GM19438 (cell line): Measurements from ENCODE around the gene AP3D1.
"Not testable (repeated sequence)": the region's sequence is repeated elsewhere in the genome, so short reads cannot be mapped to it uniquely, and the experiment has no call there.

Experiments
- ATAC-seq: cut with Tn5 transposase; IDR thresholded peaks from one replicate; pipeline ENCODE4 v1.9.1; 2021; ENCODE audit warnings: low read depth; ENCODE audit not compliant: unreplicated experiment

The AP3D1 gene

DNA sequence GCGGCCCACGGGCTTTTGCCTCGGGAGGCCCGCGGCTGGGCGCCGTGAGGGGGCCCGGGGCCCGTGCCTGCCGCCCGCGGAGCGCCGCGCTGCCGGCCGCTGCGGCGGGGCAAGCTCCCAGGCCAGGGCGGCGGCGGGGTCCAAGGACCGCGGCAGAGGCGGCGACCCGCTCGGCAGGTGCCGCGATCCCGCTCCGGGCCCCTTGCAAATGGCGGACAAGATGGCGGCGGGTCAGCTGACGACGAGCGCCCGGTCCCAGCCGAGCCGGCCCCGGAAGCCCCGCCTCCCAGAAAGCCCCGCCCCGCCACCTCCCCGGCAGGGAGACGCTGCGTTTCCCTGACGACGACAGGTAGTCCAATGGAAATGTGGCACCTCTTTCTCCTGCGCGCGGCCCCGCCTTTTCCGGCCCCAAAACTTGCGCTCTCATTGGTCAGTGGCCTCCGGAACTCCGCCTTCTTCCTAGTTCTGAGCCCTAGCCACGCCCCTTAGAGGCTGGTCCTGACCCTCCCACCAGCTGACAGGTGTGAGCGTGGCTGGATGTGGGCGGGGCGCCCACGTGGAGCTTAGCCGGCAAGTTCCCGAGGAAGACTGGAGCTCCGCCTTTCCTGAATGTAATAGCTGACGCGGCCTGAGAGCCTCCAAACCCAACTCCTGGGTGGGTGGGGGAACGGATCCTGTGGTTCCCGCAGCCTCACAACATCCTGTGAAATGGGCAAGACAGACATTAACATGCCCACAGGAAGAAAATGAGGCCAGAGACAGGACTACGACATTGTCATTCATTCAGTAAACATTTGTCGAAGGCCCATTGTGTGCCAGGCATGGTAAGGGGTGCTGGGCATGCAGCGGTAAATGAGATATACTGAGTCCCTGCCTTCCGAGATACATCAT is at the start of gene AP3D1:
Gene AP3D1 (minus strand): TSS at position 228 of the 891 bp plus-strand sequence. CDS start 232 bp downstream, outside the sequence.
- peak; percentile 83 for ATAC-seq

DNA sequence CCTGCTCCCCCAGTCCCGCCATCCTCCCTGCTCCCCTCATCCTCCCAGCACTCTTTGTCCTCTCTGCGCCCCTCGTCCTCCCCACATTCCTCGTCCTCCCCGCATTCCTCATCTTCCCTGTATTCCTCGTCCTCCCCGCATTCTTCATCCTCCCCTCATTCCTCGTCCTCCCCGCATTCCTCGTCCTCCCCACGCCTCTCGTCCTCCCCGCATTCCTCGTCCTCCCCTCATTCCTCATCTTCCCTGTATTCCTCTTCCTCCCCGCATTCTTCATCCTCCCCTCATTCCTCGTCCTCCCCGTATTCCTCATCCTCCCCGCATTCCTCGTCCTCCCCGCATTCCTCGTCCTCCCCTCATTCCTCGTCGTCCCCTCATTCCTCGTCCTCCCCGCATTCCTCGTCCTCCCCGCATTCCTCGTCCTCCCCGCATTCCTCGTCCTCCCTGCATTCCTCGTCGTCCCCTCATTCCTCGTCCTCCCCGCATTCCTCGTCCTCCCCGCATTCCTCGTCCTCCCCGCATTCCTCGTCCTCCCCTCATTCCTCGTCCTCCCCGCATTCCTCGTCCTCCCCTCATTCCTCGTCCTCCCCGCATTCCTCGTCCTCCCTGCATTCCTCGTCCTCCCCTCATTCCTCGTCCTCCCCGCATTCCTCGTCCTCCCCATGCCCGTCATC is 49.4 kb upstream of the AP3D1 start:
- not testable (repeated sequence) for ATAC-seq

DNA sequence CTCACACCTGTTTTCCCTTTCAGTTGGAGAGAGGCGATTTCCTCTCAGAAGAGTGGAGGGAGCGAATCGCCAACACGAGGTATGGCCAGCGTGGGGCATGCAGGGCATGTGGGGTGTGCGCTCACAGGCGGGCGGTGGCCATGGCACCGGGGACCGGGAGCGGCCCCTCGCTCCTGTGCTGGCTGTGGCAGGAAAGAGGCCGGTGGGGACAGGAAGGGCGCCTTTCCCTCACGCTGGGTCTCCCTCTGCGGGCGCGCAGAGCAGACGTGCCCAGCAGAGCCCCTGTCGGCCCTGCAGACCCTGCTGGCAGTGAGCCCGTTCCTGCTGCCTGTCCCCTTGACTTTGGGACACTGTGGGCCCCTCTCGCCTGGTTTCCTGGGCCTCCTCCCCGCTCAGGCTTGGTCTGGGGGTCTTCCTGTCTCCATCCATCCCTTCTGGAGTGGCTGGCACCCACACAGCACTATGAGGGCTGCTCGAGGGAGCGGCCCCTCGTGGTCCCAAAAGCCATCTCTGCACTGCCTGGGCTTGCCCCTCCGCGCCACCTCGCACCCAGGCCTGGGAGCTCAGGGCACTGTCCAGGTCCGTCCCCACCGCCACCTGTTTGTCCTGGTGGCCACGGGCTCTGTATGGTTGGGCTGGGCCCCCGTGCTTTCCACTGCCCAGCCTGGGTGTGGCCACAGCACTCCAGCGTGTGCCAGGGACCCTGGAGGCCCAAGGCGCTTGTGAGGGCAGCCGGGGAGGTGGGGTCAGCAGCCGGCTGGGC is 48.7 kb upstream of the AP3D1 start:
- ATAC-seq: no peak

DNA sequence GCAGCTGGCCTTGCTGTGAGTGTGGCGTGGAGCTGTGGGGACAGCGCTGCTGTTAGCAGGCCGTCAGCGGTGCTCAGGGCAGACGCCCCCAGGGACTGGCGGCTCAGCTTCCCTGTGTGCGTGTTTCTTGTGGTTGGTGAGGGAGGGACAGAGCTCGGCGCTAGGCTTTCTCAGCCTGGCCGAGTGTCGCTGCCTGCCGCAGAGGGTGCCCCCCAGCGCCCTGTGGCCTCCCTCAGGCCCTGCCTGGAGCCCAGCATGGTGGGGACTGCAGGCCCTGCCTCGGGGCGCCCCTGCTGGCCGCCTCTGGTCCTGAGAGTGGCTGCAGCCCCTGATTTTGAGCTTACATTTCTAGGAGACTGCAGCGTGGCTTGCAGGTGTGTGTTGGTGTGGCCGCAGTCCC is 47.8 kb upstream of the AP3D1 start:
- no peak for ATAC-seq

DNA sequence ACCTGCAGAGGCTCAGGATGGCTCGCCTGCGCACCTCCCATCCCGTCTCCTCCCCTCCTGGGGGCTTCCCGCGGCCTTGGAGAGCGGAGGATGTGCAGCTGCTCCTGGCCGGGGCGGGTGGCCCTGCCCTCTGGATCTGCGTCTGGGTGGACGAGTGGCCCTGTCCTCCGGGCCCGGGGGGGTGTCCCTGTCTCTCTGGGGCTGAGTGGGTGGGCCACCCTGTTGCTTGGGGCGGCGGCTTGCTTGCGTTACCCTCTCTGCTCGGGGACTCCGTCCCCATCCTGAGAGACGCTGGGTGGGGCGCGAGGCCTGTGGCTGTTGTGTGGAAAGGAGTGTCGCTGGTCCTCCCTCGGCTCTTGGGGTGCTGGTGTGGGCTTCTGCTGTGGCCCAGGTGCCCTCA is 47.0 kb upstream of the AP3D1 start:
- ATAC-seq: no peak

DNA sequence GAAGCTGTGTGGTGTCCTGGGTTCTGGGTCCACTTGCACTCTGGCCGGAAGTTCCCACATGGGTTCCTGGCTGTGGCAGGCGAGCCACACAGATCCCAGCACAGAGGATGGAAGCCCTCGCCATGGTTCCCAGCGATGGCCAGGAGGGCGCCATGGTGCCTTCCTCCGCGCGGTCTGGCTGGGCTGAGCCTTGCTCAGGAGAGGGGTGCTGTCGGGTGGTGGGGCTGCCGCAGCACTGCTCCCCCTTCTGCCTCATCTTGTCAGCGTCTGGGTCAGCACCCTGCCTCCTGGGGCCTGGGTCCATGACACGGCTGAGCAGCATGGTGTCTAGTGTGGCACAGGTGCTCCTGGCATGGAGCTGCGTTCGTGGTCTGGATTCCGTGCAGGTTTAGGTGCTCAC is 45.9 kb upstream of the AP3D1 start:
- no peak for ATAC-seq

DNA sequence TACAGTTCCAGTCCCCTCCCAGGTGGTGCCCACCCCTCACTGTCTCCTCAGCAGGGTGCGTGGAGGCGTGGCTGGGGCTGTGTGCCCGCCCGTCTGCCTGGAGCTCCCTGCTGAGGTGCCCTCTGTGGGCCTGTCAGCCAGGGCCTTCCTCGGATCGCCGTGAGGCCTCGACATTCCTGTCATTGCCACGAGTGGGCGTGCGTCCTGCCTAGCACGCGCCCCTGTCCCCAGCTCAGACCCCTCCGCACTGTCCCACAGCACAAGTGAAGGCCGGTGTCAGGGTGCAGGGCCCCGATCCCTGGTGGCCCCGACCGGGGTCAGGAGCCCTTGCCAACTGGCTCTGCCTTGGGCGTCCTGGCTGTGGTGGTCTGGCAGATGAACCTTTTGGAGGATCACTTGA is 44.5 kb upstream of the AP3D1 start:
- ATAC-seq: no peak

DNA sequence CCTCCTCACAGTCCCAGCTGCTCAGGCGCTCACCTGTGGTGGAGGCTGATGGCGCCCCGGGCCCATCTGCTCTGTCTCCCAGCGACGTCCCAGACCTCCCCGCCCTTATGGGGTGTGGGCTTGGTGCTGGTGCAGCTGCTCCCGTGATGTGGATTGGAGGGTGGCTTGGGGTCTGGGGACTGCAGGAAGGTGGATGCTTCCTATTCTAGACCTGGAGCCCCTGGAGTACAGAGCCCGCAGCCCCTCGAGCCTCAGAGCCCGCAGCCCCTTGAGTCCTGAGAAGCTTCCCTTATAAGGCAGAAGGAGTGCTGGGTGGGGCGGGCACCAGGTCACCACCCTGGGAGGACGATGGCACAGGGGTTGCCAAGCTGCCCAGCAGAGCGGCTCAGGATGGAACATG is 44.0 kb upstream of the AP3D1 start:
- ATAC-seq: no peak

DNA sequence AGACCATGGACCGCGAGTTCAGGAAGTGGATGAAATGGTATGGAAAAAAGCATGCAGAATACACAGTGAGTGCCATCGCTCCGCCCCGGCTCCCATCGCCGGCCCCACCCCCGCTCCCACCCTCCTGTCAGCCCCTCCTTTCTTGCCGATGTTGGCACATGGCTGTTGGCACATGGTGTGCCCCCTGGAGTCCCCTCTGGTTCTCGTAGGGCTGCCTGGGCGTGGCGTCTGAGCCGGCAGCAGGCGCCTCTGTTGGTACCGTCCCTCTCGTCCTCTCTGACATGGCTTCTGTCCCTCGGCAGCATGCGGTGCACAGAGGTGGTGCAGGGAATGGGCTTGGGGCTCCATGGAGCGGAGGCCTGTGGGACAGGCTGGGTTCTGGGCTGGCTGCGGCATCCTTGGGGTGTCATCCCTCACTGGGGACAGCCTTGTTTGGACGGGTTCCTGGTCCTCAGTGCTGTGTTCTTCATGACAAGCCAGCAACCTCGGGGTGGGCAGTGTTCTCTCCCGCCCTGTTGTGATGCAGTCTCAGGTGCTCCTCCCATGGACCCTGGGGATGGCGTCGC is 43.2 kb upstream of the AP3D1 start:
- ATAC-seq: no peak

DNA sequence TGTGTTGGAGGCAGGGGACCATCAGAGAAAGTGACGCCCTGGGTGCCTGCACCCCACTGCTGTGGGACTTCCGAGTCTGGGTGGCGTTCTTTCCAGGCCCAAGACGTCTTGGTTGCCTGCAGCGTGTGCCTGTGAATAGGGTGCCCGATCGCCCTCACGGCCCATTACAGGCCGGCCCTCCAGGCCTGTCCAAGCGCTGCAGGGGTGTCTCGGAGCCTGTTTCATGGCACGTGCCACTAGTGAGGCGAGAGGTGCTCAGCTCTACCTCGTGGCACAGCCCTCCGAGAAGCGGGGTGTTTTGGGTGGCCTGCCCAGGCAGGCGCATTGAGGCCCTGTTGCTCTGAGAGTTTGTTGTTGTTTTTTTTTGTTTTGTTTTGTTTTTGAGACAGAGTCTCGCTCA is 42.4 kb upstream of the AP3D1 start:
- ATAC-seq: no peak

DNA sequence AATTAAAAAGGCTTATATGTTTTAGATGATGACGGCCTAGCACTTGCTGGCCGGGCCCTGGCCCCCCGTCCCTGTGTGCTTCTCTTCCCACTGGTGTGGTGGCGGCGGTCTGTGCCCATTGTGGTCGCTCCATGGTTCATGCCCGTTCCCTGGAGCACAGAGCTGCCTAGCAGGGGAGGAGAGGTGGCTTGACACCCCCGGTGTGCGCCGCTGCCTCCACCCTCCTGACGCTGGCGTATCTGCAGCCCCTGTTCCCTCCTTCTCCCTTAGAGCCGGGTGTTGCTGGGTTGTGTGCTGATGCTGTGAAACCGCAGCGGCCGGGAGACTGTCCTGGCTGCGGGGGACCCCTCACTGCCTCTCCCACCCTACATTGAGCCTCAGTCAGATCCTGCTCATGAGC is 41.5 kb upstream of the AP3D1 start:
- ATAC-seq: no peak

DNA sequence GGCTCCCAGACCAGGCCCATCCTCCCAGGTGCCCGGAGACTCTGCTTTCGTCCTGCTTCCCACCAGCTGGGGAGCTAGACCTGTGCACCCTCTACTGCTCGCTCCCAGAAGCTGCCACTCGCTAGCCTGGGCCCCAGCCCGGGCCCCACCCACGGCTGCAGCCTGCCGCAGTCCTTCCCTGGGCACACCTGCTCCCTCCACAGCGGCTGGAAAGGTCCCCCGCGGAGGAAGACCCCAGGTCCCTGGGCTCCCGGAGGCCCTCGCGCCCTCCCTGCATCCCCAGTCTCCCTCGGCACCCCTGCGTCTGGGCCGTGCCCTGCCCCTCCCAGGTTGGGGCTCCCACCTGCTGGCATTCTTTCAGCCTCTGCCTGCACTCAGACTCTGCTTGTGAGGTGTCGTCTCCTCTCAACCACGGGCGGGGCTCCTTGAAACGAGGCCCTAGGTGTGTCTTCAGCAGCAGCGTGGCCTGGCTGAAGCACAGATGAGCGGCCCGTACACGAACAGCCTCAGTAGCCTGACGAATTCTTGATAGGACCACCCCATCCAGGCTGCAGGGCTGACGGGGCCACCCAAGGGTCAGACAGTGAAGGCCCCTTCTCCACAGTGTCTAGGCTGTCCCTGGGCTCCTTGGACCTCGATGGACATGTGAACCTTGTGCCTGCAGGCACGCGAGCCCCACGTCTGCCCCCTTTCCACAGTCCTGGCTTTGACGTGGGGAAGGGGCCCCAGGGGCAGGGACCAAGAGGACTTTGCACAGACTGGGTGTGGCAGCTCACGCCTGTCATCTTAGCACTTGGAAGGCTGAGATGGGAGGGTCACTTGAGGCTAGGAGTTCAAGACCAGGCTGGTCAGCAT is 40.3 kb upstream of the AP3D1 start:
- no peak for ATAC-seq

DNA sequence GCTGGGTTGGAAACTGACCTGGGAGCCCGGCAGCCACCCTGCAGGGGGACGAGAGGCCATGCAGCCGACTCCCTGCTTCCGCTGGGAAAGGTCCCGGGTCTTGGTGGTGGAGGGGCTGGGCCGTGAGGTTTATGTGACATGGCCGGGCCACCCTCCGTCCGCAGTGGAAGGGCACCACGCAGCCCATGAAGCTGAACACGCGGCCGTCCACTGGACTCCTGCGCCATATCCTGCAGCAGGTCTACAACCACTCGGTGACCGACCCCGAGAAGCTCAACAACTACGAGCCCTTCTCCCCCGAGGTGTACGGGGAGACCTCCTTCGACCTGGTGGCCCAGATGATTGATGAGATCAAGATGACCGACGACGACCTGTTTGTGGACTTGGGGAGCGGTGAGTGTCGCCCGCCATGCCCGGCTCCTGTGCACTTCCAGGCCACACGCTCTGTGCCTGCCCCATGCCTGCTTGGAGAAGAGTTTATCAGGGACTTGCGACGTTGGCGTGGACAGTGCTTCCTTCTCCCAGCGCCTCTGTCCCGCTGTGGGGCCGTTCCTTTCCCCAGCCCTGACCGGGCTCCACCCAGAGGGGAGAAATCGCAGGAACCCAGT is 39.6 kb upstream of the AP3D1 start:
- no peak for ATAC-seq

DNA sequence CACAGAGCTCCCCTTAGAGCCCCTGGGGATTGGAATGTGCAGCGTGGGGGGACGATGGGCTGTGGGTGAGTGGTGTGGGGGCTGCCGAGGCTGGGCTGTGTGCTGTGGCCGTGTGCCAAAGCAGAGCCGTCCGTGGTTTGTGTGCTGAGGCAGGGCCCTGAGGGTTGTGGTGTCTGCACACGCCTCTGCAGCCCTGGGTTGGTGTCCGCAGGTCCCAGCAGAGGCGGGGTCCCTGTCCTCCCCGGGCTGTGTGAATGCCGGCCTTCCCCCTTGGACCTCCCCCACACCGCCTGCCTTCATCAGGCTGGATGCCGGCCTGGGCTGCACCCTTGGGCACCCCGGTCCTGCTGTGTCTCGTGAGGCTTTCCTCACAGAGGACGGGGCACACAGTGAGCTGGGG is 38.5 kb upstream of the AP3D1 start:
- no peak for ATAC-seq

DNA sequence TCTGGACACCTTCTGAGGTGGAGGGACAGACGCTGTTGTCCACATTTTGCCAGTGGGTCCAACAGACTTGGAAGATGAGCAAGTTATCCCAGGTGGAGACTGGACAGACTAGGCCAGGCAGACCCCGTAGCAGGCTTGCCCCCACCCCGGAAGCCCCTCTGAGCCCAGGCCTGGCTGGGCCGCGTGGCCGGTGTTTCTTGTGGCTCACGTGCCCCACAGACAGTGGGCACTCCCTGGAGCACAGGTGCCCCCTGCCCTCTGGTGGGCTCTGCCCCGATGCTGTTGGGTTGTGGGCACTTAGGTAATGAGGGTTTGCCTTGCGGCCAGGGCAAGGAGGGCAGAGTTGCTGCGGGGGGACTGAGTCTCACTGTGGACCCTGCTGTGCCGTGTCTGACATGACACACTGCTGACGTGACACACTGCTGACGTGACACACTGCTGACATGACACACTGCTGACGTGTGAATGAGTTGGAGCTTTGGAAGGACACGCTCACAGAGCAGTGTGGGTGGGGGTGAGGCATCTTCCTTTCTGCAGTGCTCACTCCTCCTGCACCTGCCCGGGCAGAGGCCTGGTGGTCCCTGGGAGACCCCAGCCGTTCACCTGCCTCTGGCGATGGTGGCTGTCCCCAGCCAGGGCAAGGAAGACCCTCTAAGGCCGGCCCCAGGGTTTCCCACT is 37.5 kb upstream of the AP3D1 start:
- no peak for ATAC-seq

DNA sequence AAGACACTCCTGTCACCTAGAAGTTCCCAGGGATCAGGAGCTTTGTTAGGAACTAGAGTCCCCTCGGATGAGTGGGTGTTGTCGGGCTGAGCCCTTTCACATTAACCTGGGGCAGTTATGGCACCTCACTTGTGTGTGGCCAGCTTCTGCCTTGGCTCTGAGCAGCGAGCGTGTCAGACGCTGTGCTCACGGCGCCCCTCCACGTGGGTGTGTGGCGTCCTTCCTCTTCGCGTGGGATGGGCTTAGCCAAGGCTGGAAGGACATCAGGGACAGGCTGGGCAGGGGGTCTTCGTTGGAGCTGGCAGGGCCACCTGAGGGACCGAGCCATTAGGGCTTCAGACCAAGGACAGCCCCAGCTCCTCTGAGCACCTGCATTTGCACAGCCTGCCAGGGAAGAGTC is 35.8 kb upstream of the AP3D1 start:
- no peak for ATAC-seq

DNA sequence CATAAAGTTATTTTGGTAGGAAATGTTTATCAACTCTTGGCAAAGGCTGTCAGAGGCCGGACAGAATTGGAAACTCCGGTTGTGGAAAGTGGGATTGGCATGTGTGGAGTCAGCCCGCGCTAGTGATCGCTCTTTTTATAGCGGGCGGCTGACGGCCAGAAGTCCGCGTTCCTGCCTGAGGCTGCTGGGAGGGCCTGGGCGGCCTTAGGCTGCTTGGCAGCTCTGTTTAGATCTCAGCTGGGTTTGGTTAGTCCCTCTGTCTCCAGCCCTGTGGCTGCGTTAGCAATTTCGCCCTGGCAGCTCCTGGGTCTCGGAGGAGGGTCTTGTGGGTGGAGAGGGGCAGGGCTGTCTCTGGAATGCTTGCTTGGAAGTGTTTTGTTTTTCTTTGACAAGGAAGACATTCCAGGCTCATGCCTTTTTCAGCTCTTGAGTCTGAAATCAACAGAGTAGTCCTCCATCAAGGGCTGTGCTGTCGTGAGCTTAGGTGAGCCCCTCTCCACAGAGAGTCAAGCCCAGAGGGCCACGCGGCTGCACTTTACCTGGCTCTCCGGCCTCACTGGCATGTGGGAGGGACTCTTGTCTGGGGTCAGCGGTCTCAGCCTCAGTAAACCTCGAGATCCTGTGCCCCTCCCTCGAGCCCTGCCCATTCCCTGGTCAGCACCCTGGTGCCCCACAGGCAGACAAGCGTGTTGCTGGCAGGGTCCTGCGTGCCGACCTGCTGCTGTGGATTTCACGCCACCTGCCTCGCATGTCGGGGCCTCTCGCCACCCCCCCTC is 34.9 kb upstream of the AP3D1 start:
- ATAC-seq: no peak

DNA sequence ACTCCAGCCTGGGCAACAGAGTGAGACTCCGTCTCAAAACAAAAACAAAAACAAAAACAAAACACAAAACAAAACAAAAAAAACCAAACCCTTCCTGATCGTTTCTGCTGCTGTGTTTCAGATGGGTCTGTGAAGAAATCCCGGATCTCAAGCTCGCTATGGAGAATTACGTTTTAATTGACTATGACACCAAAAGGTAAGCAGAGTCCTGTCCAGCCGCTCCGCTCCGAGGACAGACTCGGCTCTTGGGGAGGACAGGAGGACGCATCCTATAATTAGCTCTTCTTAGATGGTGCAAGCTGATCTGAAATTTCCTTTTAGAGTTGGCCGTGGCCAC is 34.3 kb upstream of the AP3D1 start:
- ATAC-seq: no peak
